Measurements from ENCODE around the gene HID1. TPM values are rescaled to one million over a fixed set of nuclear protein-coding genes. Genes with fewer than 3 reads are reported as not detected.
"Not testable (repeated sequence)": the region's sequence is repeated elsewhere in the genome, so short reads cannot be mapped to it uniquely, and the experiment has no call there.

The HID1 gene, protein sequence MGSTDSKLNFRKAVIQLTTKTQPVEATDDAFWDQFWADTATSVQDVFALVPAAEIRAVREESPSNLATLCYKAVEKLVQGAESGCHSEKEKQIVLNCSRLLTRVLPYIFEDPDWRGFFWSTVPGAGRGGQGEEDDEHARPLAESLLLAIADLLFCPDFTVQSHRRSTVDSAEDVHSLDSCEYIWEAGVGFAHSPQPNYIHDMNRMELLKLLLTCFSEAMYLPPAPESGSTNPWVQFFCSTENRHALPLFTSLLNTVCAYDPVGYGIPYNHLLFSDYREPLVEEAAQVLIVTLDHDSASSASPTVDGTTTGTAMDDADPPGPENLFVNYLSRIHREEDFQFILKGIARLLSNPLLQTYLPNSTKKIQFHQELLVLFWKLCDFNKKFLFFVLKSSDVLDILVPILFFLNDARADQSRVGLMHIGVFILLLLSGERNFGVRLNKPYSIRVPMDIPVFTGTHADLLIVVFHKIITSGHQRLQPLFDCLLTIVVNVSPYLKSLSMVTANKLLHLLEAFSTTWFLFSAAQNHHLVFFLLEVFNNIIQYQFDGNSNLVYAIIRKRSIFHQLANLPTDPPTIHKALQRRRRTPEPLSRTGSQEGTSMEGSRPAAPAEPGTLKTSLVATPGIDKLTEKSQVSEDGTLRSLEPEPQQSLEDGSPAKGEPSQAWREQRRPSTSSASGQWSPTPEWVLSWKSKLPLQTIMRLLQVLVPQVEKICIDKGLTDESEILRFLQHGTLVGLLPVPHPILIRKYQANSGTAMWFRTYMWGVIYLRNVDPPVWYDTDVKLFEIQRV
- total RNA-seq (2014; rRNA removed; shearing (Covaris generic)): 2.1 and 4.7 TPM in 2 replicates

DNA sequence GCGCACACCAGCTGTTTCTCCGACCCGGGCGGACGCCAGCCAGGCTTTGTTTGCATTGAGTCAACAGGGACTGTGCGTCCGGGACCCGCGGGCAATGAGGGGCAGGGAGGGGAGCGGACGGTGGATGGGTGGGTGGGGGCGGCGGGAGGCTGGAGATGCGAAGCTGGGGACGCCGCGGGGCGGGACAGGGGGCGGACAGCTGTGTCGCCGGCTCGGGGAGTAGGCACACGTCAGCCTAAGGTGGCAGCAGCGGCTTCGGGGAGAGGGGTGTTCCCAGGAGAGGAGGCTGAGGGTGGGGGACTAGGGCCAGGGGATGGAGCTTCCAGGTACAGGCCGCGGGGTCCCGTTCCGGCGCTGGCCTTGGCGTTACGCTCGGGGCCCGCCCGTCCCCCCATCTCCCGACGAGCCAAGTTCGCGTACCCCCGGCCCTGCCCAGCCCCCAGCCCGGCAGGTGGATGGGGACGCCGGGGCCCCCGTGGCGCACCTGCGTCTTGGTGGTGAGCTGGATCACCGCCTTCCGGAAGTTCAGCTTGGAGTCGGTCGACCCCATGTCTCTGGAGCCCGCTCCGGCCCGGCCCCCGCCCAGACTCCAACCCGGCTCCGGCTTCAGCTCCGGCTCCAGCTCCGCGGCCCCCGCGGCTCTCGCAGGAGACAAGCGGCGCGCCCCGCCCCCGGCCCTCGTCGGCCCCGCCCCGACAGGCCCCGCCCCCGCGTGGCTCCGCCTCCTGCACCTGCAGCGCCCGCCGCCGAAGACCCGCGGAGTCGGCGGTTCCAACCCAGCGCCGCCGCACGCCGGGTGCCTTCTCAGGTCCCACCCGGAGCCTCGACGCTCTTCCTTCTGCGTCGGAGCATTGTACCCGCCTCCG lies at the start of gene HID1:
Gene HID1, minus strand, starts transcription at position 653 of the 866 bp plus-strand sequence. Its CDS starts 103 bp downstream, at position 550.
- in situ Hi-C loops (cut with HindIII; ENCODE audit: low sequenced_read_pairs): no loop called here
- peak; percentile 85 for DNase-seq (ENCODE audit: low spot score)

DNA sequence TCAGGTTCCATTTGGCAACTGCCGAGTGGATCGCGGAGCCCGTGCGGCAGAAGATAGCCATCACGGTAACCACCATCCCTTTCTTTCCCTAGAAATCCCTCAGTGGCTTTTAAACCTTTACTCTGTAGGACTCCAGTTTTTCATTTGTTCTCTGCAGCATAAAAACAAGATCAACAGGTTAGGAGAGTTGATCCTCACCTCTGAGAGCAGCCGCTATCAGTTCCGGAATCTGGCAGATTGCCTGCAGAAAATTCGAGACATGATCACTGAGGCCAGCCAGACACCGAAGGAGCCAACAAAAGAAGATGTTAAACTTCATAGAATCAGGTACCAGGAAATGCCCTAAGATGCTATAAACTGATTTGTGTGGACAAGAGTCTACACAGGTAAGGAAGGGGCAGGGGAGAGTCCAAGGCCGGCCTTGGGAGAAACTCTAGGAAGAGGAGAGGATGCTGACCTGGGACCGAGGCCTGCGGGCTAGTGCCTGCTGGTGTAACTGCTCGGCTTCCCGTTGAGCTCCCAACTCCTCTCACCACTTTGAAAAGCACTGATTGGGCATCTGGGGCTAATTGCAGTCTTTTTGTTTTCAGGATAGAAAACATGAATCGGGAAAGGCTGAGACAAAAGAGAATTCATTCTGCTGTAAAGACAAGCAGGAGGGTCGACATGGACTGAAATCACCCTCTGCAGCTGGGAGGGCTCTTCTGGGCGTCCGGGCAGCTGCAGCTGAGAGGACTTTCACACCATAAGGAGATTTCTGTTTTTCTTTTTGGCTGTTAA lies 48.0 kb upstream of the HID1 start:
- DNase-seq (ENCODE audit: low spot score): no peak
- in situ Hi-C loops (cut with HindIII; ENCODE audit: low sequenced_read_pairs): no loop called here

DNA sequence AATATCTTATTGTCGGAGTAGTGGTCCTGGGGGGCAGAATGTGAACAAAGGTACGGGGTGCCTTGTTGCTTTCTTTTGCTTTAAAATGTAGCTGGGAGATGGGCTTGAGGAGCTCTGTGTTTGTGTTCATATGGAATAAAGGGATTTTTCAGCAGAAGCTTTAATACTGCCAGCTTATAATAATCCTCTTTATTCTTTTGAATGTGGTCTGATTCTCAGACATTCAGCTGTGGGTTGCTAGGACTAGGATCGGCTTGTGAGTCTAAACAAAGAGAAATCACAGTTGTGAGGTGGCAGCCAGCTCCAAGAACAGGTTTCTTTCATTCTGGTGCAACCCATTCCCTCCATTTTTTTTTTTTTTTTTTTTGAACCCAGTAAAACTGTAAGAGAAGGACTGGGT lies 47.2 kb upstream of the HID1 start:
- DNase-seq (ENCODE audit: low spot score): no peak
- in situ Hi-C loops (cut with HindIII; ENCODE audit: low sequenced_read_pairs): no loop called here

DNA sequence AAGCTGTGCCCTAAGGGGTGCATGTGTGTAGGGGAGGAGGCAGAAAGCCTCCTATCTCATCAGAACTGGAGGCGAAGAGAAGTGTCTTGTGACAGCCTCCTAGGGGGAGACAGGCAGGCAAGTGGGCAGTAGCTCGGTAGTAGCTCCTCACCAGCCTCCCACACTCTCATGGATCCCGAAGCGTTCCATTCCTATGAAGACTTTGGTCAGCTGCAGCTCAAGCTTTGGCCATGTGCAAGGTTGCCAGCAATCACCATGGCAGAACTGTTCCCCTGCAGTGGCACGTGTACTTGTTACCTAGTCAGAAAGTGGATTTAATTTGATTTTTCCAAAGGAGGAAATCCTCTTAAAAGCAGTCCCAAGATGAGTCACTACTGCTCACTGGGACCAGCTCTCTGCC lies 46.6 kb upstream of the HID1 start:
- in situ Hi-C loops (cut with HindIII; ENCODE audit: low sequenced_read_pairs): no loop called here
- DNase-seq (ENCODE audit: low spot score): no peak

DNA sequence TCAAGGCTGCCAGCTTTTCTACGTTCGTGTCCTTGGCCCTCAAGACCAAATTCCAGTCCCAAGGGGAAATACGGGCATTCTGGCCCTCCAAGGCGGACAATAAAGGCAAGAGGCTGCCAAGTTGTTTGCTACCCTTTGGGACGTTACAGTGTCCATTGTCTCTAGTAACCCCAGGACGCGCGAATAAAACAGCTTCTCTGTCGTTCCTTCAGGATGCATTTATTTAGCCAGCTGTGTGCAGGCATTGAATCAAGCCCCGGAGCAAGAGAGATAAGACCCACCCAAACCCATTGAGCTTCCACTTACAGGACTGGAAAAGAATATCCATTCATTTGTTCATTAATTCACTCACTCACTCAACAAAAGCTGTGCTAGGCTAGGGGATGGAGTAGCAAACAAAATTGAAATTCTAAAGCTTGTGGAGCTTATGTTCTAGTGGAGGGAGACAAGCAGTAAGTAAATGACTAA lies 40.6 kb upstream of the HID1 start:
- DNase-seq (ENCODE audit: low spot score): no peak
- in situ Hi-C loops (cut with HindIII; ENCODE audit: low sequenced_read_pairs): no loop called here

DNA sequence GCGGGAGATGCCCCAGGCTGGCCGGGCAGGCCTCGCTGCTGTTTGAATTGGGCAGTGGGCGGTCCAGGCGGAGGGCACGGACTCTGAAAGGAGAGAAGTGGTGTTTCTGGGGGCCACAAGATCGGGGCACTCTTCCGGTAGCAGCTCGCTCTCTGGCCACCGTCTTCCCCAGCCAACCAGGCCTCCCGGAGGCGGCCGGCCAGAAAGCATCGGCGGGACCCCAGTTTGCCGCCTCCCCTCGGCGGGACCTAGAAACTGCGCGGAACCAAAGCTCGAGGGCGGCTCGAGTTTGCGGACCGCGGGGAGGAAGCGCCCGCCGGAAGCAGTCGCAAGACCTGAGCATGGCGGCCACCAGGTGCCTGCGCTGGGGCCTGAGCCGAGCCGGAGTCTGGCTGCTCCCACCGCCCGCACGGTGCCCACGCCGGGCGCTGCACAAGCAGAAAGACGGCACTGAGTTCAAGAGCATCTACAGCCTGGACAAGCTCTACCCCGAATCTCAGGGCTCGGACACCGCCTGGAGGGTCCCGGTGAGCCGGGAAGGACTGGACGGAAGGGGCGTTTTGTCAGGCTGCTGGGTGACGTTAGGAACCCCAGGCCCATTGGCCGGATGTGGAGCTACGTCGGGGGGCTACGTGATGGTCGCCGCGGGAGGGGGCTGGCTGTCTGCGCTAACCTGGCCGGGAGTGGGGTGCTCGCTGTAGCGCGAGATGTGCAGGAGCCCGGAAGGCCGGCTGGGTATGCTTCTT lies 40.0 kb upstream of the HID1 start, which contains the start of gene MRPL58:
Gene MRPL58, plus strand, starts transcription at position 325 of the 746 bp plus-strand sequence. Its CDS starts 17 bp downstream, at position 342.
- peak; percentile 80 for DNase-seq (ENCODE audit: low spot score)
- in situ Hi-C loops (cut with HindIII; ENCODE audit: low sequenced_read_pairs): no loop called here

DNA sequence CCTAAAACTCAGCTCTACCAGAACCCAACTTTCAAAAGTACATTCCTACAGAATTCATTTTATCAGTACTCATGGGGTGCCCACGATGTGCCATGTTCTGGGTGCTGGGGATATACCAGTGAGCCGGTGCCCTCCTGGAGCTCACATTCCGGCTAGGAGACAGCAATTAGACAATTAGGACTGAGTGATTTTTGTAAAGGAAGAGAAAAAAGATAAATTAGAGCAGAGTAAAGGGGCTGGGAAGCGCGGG lies 39.5 kb upstream of the HID1 start:
- in situ Hi-C loops (cut with HindIII; ENCODE audit: low sequenced_read_pairs): no loop called here
- no peak for DNase-seq (ENCODE audit: low spot score)

DNA sequence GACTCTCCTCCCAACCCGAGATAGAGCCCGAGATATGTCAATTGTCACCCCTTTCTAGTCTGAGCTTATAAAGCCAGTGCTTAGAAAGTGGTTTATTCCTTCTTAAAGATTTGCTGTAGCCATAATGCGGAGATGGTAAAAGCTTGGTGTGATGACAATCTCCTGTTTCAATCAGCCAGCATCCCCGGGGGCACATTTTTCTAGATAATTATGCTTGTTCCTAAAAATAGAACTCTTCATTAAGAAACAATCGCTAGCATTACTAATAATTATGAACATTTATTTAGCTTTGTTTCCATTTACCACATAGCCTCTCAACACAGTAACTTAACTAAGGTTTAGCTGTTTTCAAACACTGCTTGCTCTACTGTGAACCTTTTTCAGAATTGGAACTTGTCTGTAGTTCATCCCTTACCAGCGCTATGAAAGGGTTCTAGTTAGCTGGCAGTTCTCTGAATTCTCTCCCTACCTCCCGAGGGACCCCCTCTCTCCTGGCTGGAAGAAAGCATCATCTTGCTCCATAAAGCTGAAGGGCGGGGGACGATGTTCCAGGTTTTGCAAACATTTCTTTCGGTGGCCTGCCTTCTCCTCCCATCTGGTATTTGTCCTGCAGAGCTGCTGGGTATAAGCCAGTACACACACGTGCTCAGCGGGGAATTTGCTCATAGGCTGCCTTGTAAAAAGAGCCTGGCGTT lies 39.0 kb upstream of the HID1 start:
- in situ Hi-C loops (cut with HindIII; ENCODE audit: low sequenced_read_pairs): no loop called here
- DNase-seq (ENCODE audit: low spot score): peak; percentile 95

DNA sequence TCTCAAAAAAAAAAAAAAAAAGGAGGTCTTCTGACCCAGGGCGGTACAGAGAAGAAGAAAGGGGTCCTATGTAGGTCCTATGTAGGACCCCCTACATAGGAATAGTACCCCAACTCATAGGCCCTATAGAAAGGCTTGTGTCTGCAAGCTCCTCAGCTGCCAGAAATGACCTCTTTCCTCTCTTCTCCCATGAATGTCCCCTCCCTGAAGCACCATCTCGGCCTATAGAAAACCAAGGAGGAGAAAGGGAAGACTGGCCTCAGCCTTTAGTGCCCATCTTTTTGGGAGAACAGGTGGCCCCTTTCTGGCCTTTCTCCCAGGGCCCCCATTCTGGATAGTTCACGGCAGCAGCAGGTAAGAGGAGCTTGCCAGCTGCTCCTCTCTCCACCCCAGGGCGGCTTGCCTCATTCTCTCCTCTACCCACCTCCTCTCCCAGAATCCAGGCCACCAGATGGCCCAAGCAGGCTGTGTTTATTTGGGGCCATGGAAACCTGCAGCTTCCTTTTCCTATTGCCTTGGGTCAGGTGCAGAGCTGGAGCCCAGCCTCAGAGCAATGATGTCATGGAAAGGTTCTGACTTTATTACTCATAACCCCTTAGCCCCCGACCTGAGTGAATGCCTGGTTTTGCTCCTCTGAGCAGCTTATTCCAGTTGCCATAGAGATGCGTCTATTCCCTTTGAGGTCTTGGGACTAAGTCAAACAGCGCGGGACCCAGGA lies 38.3 kb upstream of the HID1 start:
- DNase-seq (ENCODE audit: low spot score): peak; percentile 99
- in situ Hi-C loops (cut with HindIII; ENCODE audit: low sequenced_read_pairs): no loop called here

DNA sequence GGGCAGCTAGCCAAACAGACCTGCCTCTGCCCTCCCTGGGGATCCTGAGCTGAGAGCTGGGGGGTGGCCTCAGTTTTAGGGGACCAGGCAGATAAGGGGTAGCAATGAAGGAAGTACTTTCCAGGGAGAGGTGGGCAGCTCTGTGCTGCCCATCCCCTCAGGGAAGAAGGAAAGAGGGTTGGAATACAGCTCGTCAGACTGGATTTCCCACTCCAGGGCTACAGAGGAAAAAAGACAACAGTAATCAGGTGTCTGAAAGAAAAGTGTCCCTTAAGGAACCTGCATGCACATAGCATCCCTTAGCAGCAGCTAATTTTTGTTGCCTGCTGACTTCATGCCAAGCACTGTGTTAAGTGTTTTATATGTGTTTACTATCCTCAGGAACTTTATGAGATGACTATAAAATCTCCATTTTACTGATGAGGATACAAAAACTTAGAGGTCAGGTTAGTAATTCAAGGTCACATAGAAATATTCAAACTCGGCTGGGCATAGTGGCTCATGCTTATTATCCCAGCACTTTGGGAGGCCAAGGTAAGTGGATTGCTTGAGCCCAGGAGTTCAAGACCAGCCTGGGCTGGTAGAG lies 36.7 kb upstream of the HID1 start:
- DNase-seq (ENCODE audit: low spot score): peak; percentile 48
- in situ Hi-C loops (cut with HindIII; ENCODE audit: low sequenced_read_pairs): no loop called here

DNA sequence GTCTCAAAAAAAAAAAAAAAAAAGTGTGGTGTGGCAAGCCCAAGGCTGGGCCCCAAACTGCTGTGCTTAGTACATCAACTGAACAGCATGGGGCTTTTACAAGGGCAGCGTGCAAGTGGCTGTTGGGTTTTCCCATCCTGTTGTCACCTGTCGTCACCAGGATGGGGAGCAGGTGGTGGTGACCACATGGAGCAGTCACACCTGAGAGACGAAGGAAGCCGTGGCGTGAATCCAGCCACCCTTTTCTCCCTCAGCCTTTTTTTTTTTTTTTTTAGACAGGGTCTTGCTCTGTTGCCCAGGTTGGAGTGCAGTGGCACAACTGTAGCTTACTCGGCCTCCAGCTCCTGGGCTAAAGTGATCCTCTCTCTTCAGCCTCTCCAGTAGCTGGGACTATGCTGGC lies 35.8 kb upstream of the HID1 start:
- in situ Hi-C loops (cut with HindIII; ENCODE audit: low sequenced_read_pairs): no loop called here
- DNase-seq (ENCODE audit: low spot score): peak; percentile 78

DNA sequence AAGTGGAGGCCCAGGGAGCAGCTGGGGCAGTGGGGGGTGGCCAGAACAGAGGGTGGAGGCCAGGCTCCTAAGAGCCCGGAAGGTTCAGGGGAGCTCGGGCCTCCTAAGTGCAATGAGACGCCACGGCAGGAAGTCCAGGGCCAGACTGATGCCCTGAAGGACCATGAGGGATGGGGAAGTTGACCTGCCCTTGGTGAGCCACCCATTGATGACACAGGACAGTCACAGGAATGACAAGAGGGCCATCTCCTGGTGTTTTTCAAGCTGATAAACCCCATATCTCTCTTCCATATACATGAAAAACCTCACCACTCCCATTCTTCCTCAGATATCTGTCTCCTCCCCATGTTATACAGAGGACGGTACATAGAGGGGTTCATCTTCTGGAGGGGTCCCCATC lies 34.1 kb upstream of the HID1 start:
- in situ Hi-C loops (cut with HindIII; ENCODE audit: low sequenced_read_pairs): no loop called here
- peak; percentile 24 for DNase-seq (ENCODE audit: low spot score)

DNA sequence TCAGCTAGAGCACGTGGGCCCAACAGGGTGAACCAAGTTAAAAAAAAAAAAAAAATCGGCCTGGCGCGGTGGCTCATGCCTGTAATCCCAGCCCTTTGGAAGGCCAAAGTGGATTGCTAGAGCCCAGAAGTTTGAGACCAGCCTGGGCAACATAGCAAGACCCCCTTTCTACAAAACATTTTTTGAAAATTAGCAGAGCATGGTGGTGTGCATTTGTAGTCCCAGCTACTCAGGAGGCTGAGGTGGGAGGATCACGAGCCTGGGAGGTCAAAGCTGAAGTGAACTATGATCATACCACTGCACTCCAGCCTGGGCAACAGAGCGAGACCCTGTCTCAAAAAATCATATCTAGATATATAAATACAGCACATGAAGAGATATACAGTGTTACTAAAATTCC lies 33.5 kb upstream of the HID1 start:
- DNase-seq (ENCODE audit: low spot score); in situ Hi-C loops (cut with HindIII; ENCODE audit: low sequenced_read_pairs): not testable (repeated sequence)

DNA sequence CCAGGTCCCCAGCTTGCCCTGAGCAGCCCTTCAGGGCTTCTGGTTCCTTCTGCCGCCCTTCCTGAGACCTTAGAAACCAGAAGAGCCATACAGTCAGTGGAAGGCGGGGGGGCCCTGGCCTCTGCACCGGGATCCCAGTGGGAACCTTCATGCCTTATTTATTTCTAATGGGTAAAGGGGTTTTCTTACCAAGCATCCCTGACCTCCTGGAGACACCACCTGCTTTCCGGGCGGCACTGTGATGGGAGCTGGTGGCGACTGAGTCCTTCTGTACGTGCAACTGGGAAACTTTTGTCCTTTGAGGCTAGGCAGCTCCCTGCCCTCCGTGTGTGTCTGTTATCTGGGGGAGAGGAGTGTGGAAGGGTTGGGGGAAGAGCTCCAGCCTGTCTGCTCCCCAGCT lies 32.7 kb upstream of the HID1 start:
- DNase-seq (ENCODE audit: low spot score): no peak
- in situ Hi-C loops (cut with HindIII; ENCODE audit: low sequenced_read_pairs): no loop called here

DNA sequence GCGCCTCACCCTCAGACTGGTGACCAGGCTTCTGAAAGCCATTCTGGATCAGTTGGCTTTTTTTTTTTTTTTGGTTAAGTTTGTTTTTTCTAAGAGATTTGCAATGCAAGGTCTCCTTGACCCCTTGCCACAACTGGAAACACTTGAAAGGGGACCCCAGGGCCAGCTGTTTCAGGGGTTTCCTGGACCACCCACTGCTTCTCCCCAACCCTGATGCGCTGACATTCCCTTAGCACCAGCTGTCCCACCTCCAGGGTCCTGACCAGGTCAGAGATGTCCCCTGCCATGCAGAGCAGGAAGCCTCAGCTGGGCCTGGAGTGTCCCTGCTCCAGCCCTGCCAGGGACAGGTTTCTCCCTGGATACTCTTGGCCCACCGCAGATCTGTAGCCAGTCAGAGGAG lies 31.8 kb upstream of the HID1 start:
- in situ Hi-C loops (cut with HindIII; ENCODE audit: low sequenced_read_pairs): no loop called here
- no peak for DNase-seq (ENCODE audit: low spot score)

DNA sequence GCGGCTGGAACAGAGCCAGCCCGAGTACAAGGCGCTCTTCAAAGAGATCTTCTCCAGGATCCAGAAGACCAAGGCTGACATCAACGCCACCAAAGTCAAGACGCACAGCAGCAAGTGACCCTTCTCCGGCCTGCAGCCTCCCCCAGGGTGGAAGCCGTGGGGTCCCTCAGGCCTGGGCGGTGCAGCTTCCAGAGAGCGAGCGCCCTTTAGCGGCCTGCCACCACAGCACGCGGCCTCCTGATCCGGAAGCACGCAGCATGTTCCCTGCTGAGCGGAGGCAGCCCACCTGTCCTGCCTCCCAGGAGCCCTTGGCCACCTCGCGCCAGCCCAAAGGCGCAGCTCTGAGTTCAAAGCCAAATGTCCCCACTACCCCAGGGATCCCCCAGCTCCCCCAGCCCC lies 31.4 kb upstream of the HID1 start:
- in situ Hi-C loops (cut with HindIII; ENCODE audit: low sequenced_read_pairs): no loop called here
- peak; percentile 39 for DNase-seq (ENCODE audit: low spot score)
